ENCODE data around the gene MRAS. TPM values are rescaled to one million over a fixed set of nuclear protein-coding genes. Genes with fewer than 3 reads are reported as not detected.

The MRAS gene
- total RNA-seq, 1 experiment from 2014 or later = 0.77 TPM

- POLR2A ChIA-PET (ENCODE audit: low non-redundant PET) = no interaction called here
- TF ChIP-seq EZH2 (IDR thresholded peaks at IDR 0.05; ENCODE audit: borderline replicate concordance, low read depth, low read length, poor library complexity, severe bottlenecking) (no peak), CTCF (conservative IDR thresholded peaks at IDR 0.05; ENCODE audit: low read depth, low read length) (no peak)
These were observed 35.5 kb downstream of the MRAS start for GRCh38 chr3:138383715-138384465.

GRCh38 chr3:138384531-138384930, 36.2 kb downstream of the MRAS start:
- no peaks in the 10 kb centered on the region for H3K4me1 ChIP-seq (ENCODE audit: insufficient read depth, low read length, poor library complexity, severe bottlenecking)
- TF ChIP-seq EZH2 (IDR thresholded peaks at IDR 0.05; ENCODE audit: borderline replicate concordance, low read depth, low read length, poor library complexity, severe bottlenecking) (no peak), CTCF (conservative IDR thresholded peaks at IDR 0.05; ENCODE audit: low read depth, low read length) (no peak)
- CTCF ChIA-PET = no interaction called here
- no peaks in the 10 kb centered on the region for H3K36me3 ChIP-seq (ENCODE audit: insufficient read depth, low read length, poor library complexity, severe bottlenecking)
- H3K27ac ChIP-seq (ENCODE audit: low read depth, low read length, poor library complexity, severe bottlenecking) = no peak overlapping the region
- no peaks in the 10 kb centered on the region for H3K9me3 ChIP-seq (ENCODE audit: low read depth, low read length, poor library complexity, severe bottlenecking)
- H3K4me3 ChIP-seq (ENCODE audit: low read depth, low read length, poor library complexity, severe bottlenecking) = no peak overlapping the region
- no peaks in the 10 kb centered on the region for H3K27me3 ChIP-seq (replicated peaks; ENCODE audit: insufficient read depth, low read depth, low read length, poor library complexity)
- BruUV-seq (replicated peaks) = no TSS peak
- POLR2A ChIA-PET (ENCODE audit: low non-redundant PET) = no interaction called here
- intact Hi-C loops (cut with micrococcal nuclease; ENCODE audit: unreplicated experiment) = no loop called here
- DNase-seq (ENCODE audit: low spot score) = no peak

More at GRCh38 chr3:138383715-138384465, 35.5 kb downstream of the MRAS start:
- Histone ChIP-seq H3K27me3 (replicated peaks; ENCODE audit: insufficient read depth, low read depth, low read length, poor library complexity) (no peaks in the 10 kb centered on the region), H3K27ac (ENCODE audit: low read depth, low read length, poor library complexity, severe bottlenecking) (no peak overlapping the region), H3K36me3 (ENCODE audit: insufficient read depth, low read length, poor library complexity, severe bottlenecking) (no peaks in the 10 kb centered on the region), H3K9me3 (ENCODE audit: low read depth, low read length, poor library complexity, severe bottlenecking) (no peaks in the 10 kb centered on the region), H3K4me3 (ENCODE audit: low read depth, low read length, poor library complexity, severe bottlenecking) (no peak overlapping the region), H3K4me1 (ENCODE audit: insufficient read depth, low read length, poor library complexity, severe bottlenecking) (no peaks in the 10 kb centered on the region)
- DNase-seq (ENCODE audit: low spot score) = no peak
- intact Hi-C loops (cut with micrococcal nuclease; ENCODE audit: unreplicated experiment) = no loop called here
- BruUV-seq (replicated peaks) = no TSS peak
- CTCF ChIA-PET = no interaction called here

GRCh38 chr3:138384976-138385375, 36.6 kb downstream of the MRAS start:
- DNase-seq (ENCODE audit: low spot score) = no peak
- CTCF ChIA-PET = no interaction called here
- intact Hi-C loops (cut with micrococcal nuclease; ENCODE audit: unreplicated experiment) = no loop called here
- BruUV-seq (replicated peaks) = no TSS peak
- H3K27me3 ChIP-seq (replicated peaks; ENCODE audit: insufficient read depth, low read depth, low read length, poor library complexity) = no peaks in the 10 kb centered on the region
- H3K27ac ChIP-seq (ENCODE audit: low read depth, low read length, poor library complexity, severe bottlenecking) = no peak overlapping the region
- H3K9me3 ChIP-seq (ENCODE audit: low read depth, low read length, poor library complexity, severe bottlenecking) = no peaks in the 10 kb centered on the region
- POLR2A ChIA-PET (ENCODE audit: low non-redundant PET) = no interaction called here
- no peak for TF ChIP-seq EZH2 (IDR thresholded peaks at IDR 0.05; ENCODE audit: borderline replicate concordance, low read depth, low read length, poor library complexity, severe bottlenecking)
- no peak for TF ChIP-seq CTCF (conservative IDR thresholded peaks at IDR 0.05; ENCODE audit: low read depth, low read length)
- no peaks in the 10 kb centered on the region for H3K36me3 ChIP-seq (ENCODE audit: insufficient read depth, low read length, poor library complexity, severe bottlenecking)
- H3K4me1 ChIP-seq (ENCODE audit: insufficient read depth, low read length, poor library complexity, severe bottlenecking) = no peaks in the 10 kb centered on the region
- no peak overlapping the region for H3K4me3 ChIP-seq (ENCODE audit: low read depth, low read length, poor library complexity, severe bottlenecking)

All from A673 (cell line).